Esophagus squamous epithelium (tissue), 4 donors: Measurements from ENCODE around the gene COX18.

Experiments used
- CTCF ChIP-seq, 6 experiments: fragments of 450-650 bp in 4 of 6; fragments of 200-600 bp in 2 of 6; sonication (generic) in 2 of 6; IDR thresholded peaks; one replicate each; pipeline ENCODE4 v1.5.1; 2016 to 2019; ENCODE audit warnings: antibody characterized with exemption in 6 of 6, mild to moderate bottlenecking in 4 of 6, moderate library complexity in 4 of 6
- POLR2A ChIP-seq, 4 donors: fragments of 450-650 bp; IDR thresholded peaks; one replicate each; pipeline ENCODE4 v1.6.1; 2017; ENCODE audit warnings: antibody characterized with exemption in 4 of 4, mild to moderate bottlenecking in 4 of 4, moderate library complexity in 3 of 4

GRCh38 chr4:73066928-73067327 lies 2.6 kb downstream of the COX18 start:
- no peak for TF ChIP-seq CTCF (IDR thresholded peaks at IDR 0.05)
- TF ChIP-seq POLR2A (IDR thresholded peaks at IDR 0.05): no peak
